Liver (tissue), 3 donors: Measurements from ENCODE around the gene CTAGE4.
"Not testable (repeated sequence)": the region's sequence is repeated elsewhere in the genome, so short reads cannot be mapped to it uniquely, and the experiment has no call there.

Experiments
- CTCF ChIP-seq: fragments of 150-350 bp; IDR thresholded peaks from 2 replicates; pipeline ENCODE4 v1.5.1; 2017; ENCODE audit warnings: improper control_type of control experiment, low read depth, low read length; ENCODE audit not compliant: missing input control
- EGR1 ChIP-seq, 2 donors: IDR thresholded peaks; 2 replicates each; pipeline ENCODE4 v1.6.1; 2016 to 2018; ENCODE audit warnings: antibody characterized with exemption in 2 of 2, low read depth in 2 of 2
- FOXA2 ChIP-seq: IDR thresholded peaks from 2 replicates; pipeline ENCODE4 v1.6.1; 2016; ENCODE audit warnings: antibody characterized with exemption
- GABPA ChIP-seq, 2 donors: IDR thresholded peaks in 1 of 2; conservative IDR thresholded peaks in 1 of 2; 2 replicates each; pipeline ENCODE4 v1.6.1; 2016; ENCODE audit warnings: antibody characterized with exemption in 2 of 2, mild to moderate bottlenecking in 1 of 2, moderate library complexity in 1 of 2
- HNF4A ChIP-seq, 2 donors: conservative IDR thresholded peaks; 2 replicates each; pipeline ENCODE4 v1.6.1; 2016; ENCODE audit warnings: antibody characterized with exemption in 2 of 2, mild to moderate bottlenecking in 2 of 2
- JUND ChIP-seq, 2 donors: IDR thresholded peaks; 2 replicates each; pipeline ENCODE4 v1.6.1; 2016; ENCODE audit warnings: antibody characterized with exemption in 2 of 2
- MAX ChIP-seq: IDR thresholded peaks from 2 replicates; pipeline ENCODE4 v1.6.1; 2016; ENCODE audit warnings: antibody characterized with exemption
- RAD21 ChIP-seq, 2 donors: IDR thresholded peaks; 2 replicates each; pipeline ENCODE4 v1.6.1; 2016; ENCODE audit warnings: antibody characterized with exemption in 2 of 2, mild to moderate bottlenecking in 2 of 2
- REST ChIP-seq: IDR thresholded peaks from 2 replicates; pipeline ENCODE4 v1.6.1; 2016; ENCODE audit warnings: antibody characterized with exemption, mild to moderate bottlenecking
- SP1 ChIP-seq: IDR thresholded peaks from 2 replicates; pipeline ENCODE4 v1.6.1; 2018; ENCODE audit warnings: antibody characterized with exemption, mild to moderate bottlenecking
- TAF1 ChIP-seq: conservative IDR thresholded peaks from 2 replicates; pipeline ENCODE4 v1.6.1; 2016; ENCODE audit warnings: antibody characterized with exemption, mild to moderate bottlenecking
- YY1 ChIP-seq: IDR thresholded peaks from 2 replicates; pipeline ENCODE4 v1.6.1; 2016; ENCODE audit warnings: antibody characterized with exemption, mild to moderate bottlenecking
- ZBTB33 ChIP-seq: IDR thresholded peaks from 2 replicates; pipeline ENCODE4 v1.6.1; 2016; ENCODE audit warnings: antibody characterized with exemption
- donor health status: healthy.
- donor health status: healthy.

- not testable (repeated sequence) for TF ChIP-seq CTCF; MAX; YY1; SP1; REST; TAF1; GABPA (IDR thresholded peaks at IDR 0.05 in 1 of 2, conservative IDR thresholded peaks at IDR 0.05 in 1 of 2); RAD21 (IDR thresholded peaks at IDR 0.05); HNF4A (conservative IDR thresholded peaks at IDR 0.05); JUND (IDR thresholded peaks at IDR 0.05); ZBTB33; EGR1 (IDR thresholded peaks at IDR 0.05; ENCODE audit: low read depth in 2 of 2); FOXA2
These were observed 5.4 kb downstream of the CTAGE4 start for GRCh38 chr7:144188578-144189171.
